Stimulated activated memory B cell treated with anti-CD40 and anti-IgM and Interleukin-4, amounts not matched to agents 10 μg/mL and 1 μg/mL and 100 μg/mL, for 72 hours (primary cell): ENCODE measurements around the gene LPIN1.
A peak's percentile ranks its signal among the peaks of the same experiment; 100 is the strongest.

Experiments used
- ATAC-seq: fragments of 150-1000 bp; cut with Tn5 transposase; 2 replicates; pipeline ENCODE4 v1.10.0; 2021
- H3K27ac Mint-ChIP-seq: one replicate; pipeline ENCODE4 v1.8.0; 2022; ENCODE audit warnings: mild to moderate bottlenecking, mixed read lengths
- H3K27me3 Mint-ChIP-seq: one replicate; pipeline ENCODE4 v1.8.0; 2022; ENCODE audit warnings: mixed read lengths
- H3K36me3 Mint-ChIP-seq: one replicate; pipeline ENCODE4 v1.8.0; 2022; ENCODE audit warnings: mixed read lengths
- H3K4me1 Mint-ChIP-seq: one replicate; pipeline ENCODE4 v1.8.0; 2022; ENCODE audit warnings: mixed read lengths
- H3K4me3 Mint-ChIP-seq: one replicate; pipeline ENCODE4 v1.8.0; 2022; ENCODE audit warnings: mild to moderate bottlenecking, moderate library complexity, mixed read lengths
- H3K9me3 Mint-ChIP-seq: one replicate; pipeline ENCODE4 v1.8.0; 2022; ENCODE audit warnings: mixed read lengths

The LPIN1 gene

DNA sequence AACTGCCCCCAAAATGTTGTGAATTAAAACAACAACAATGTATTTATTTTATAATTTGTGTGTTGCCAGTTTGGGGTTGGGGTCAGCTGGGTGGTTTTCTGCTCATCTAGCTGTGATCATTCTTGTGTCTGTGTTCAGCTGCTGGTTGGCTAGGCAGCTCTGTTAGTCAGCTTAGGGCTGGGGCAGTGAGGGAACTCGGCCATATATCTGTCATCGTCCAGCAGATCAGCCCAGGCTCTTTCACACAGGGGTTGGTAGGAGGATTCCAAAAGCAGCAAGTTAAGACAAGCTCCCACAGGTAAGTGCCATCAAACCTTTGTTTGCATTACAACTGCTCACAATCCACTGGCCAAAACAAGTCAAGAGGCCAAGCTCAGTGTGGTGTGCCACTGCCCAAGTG, 121.5 kb downstream of the LPIN1 start:
- Mint-ChIP-seq H3K4me1 (peaks cover 81% of the 10 kb centered on the region), H3K9me3 (no peaks in the 10 kb centered on the region), H3K27ac (peak overlapping the region; percentile 21), H3K4me3 (no peak overlapping the region), H3K36me3 (no peaks in the 10 kb centered on the region), H3K27me3 (no peaks in the 10 kb centered on the region)
- no peak for ATAC-seq

DNA sequence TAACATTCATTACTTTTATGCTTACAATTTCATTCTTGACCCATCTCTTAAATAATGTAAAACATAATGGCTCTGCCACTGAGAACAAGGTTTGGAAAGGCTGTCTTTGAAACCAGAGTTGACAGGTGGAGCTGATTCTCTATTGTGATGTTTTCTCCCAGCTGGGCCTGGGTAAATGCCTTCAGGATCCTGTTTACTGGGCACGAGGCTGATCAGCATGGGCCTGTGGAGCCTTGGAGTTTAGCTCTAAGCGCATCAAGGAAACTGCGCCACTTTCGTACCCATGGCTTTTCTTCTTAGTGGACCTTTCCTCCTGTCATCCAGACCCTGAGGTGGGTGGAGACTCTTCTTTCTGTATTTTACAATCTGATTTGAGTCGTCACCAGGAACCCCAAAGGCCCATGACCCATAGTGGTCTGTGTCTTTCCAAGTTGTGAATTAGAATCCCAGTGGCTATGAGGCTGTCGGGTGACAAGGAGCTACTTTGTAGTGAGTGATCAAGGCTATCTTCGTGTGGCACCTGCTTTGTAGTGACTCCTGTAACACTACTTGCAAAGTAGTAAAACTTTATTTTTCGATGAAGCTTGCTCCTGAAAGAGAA, 123.1 kb downstream of the LPIN1 start:
- H3K9me3 Mint-ChIP-seq, result no peaks in the 10 kb centered on the region
- no peak overlapping the region for H3K27ac Mint-ChIP-seq
- no peak for ATAC-seq
- H3K4me3 Mint-ChIP-seq, result no peak overlapping the region
- H3K36me3 Mint-ChIP-seq, result no peaks in the 10 kb centered on the region
- no peaks in the 10 kb centered on the region for H3K27me3 Mint-ChIP-seq
- H3K4me1 Mint-ChIP-seq, result peaks cover 68% of the 10 kb centered on the region

DNA sequence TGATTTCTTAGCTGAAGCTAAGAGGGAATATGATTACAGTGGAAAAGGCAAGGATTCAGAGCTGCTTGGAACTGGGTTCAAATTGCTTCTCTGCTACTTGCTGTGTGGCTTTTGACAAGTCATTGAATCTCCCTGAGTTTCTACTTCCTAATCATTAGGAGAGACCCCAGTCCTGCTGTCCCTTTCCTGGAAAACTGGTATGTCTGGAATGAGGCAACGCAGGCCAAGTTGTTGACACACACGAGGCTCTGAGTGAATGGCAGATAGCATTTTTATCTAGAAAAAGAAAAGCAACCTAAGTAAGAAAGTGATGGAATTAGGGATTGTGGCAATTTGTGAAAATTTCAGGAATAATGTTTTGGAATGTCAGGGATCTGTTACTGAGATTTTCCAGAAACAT, 123.6 kb downstream of the LPIN1 start:
- no peaks in the 10 kb centered on the region for H3K36me3 Mint-ChIP-seq
- H3K9me3 Mint-ChIP-seq, result no peaks in the 10 kb centered on the region
- peaks cover 63% of the 10 kb centered on the region for H3K4me1 Mint-ChIP-seq
- no peak overlapping the region for H3K27ac Mint-ChIP-seq
- no peaks in the 10 kb centered on the region for H3K27me3 Mint-ChIP-seq
- H3K4me3 Mint-ChIP-seq, result no peak overlapping the region
- no peak for ATAC-seq

DNA sequence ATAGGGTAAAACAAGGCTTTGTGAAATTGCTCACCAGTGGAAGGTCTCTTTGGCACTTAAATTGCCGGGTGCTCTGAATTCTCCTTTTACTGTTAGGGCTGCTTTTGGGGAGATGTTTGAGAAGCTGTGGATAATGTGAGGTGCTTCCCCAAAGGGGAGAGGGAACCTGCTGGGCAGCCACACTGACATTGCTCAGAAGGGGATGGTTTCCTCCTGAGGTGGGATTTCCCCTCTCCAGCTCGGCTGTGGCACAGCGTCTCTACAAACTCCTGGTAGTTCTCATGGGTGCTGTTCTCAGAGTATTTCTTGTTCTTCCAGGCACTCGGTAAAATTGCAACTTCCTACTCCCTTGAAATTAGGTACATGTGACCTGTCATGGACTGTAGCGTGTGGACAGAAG, 124.2 kb downstream of the LPIN1 start:
- peak; percentile 48 for ATAC-seq
- H3K4me1 Mint-ChIP-seq, result peaks cover 62% of the 10 kb centered on the region
- no peak overlapping the region for H3K27ac Mint-ChIP-seq
- no peaks in the 10 kb centered on the region for H3K27me3 Mint-ChIP-seq
- no peaks in the 10 kb centered on the region for H3K36me3 Mint-ChIP-seq
- no peak overlapping the region for H3K4me3 Mint-ChIP-seq
- peaks cover 2% of the 10 kb centered on the region for H3K9me3 Mint-ChIP-seq

DNA sequence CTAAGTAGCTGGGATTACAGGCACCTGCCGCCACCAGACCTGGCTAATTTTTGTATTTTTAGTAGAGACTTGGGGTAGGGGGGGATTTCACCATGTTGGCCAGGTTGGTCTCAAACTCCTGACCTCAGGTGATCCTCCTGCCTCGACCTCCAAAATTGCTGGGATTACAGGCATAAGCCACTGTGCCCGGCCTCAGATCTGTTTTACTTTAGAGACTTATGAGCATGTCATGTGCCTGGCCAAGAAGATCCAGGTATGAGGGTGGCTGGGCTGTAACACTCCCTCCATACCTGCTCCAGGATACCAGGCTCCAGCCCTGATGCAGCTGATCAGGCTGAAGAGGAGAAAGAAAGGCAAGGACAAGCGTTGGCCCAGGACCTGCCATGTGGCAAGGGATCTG, 125.0 kb downstream of the LPIN1 start:
- H3K9me3 Mint-ChIP-seq, result peaks cover 2% of the 10 kb centered on the region
- ATAC-seq, result no peak
- H3K27ac Mint-ChIP-seq, result no peak overlapping the region
- no peaks in the 10 kb centered on the region for H3K27me3 Mint-ChIP-seq
- H3K4me1 Mint-ChIP-seq, result peaks cover 56% of the 10 kb centered on the region
- no peaks in the 10 kb centered on the region for H3K36me3 Mint-ChIP-seq
- H3K4me3 Mint-ChIP-seq, result no peak overlapping the region

DNA sequence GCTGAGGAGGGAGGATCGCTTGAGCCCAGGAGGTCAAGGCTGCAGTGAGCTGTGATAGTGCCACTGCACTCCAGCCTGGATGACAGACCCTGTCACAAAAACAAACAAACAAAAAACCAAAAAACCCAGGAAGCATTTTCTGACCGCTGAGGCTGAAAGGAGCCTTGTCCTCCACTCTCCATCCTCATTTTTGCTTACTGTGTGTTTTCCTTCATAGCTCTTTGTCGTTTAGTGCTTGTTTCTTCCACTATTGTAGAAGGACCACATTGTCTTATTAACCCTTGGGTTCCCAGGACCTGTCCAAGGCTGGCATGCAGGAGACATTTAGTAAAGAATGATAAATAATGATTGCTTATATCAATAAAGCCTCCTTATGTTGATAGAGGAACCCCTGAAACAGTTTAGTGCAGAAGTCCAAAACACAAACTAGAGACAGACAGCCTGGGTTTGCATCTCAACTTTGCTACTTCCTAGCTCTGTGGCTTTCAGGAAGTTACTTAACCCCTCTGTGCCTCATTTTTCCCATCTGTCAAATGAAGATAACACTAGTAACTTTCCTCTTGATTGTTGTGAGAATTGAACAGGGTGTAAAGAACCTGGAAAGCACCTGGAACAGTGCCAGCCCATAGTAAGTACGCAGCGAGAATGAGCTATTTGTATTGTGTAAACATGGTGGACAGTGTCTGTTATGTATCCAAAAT, 126.0 kb downstream of the LPIN1 start:
- H3K9me3 Mint-ChIP-seq, result peaks cover 2% of the 10 kb centered on the region
- peaks cover 52% of the 10 kb centered on the region for H3K4me1 Mint-ChIP-seq
- no peak for ATAC-seq
- H3K27me3 Mint-ChIP-seq, result no peaks in the 10 kb centered on the region
- no peak overlapping the region for H3K4me3 Mint-ChIP-seq
- H3K36me3 Mint-ChIP-seq, result no peaks in the 10 kb centered on the region
- H3K27ac Mint-ChIP-seq, result no peak overlapping the region

DNA sequence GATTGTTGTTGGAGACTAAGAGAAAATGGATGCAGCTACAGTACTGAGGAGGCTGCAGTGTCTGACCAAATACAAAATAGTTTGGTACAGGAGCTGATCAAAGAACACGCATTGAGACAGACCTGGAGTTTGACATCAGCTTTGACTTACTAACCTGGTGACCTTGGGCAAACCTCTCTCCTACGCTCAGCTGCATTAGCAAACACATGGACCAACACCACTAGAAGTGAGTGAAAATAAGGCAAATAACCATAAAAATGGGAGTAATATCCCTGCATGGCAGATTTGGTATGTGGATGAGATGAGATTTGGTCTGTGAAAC, 126.5 kb downstream of the LPIN1 start:
- H3K27ac Mint-ChIP-seq, result no peak overlapping the region
- peaks cover 47% of the 10 kb centered on the region for H3K4me1 Mint-ChIP-seq
- H3K36me3 Mint-ChIP-seq, result no peaks in the 10 kb centered on the region
- no peak for ATAC-seq
- peaks cover 2% of the 10 kb centered on the region for H3K9me3 Mint-ChIP-seq
- no peaks in the 10 kb centered on the region for H3K27me3 Mint-ChIP-seq
- no peak overlapping the region for H3K4me3 Mint-ChIP-seq

DNA sequence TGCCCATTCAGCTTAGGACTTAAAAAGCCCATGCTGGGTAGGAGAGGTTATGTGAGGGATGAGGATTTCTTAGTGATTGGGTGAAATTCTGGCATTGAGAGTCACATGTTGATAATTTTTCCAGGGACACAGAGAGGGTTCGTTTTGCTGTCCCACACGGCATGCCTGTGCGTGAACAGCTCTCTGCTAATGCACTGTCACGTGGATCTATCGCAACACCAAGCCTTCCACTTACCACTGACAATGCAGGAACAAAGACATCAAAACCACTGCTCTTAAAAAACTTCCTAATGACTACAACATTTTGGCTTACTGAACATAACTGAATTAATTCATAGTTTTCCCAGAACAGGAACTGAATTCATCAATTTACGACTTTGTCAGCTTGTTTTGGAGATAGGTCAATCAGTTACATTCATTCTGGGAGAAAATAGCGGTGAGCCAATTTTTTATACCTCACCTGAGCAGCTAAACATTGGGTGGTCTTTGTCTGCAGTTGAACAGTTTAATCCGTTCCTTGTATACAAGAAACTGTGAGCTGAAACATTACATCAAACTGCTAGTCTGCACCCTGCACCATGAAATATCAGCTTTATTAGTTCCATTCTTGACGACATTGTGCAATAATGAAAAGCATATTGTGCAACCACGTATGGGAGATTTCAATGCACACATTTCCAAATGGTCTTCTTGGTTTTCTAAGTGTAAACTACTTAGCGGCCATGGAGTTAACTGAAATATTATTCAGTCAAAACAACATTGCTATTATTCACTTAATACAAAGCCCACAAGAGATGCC, 127.1 kb downstream of the LPIN1 start:
- no peaks in the 10 kb centered on the region for H3K36me3 Mint-ChIP-seq
- H3K9me3 Mint-ChIP-seq, result peaks cover 2% of the 10 kb centered on the region
- no peak overlapping the region for H3K27ac Mint-ChIP-seq
- H3K27me3 Mint-ChIP-seq, result no peaks in the 10 kb centered on the region
- H3K4me3 Mint-ChIP-seq, result no peak overlapping the region
- no peak for ATAC-seq
- peaks cover 44% of the 10 kb centered on the region for H3K4me1 Mint-ChIP-seq

DNA sequence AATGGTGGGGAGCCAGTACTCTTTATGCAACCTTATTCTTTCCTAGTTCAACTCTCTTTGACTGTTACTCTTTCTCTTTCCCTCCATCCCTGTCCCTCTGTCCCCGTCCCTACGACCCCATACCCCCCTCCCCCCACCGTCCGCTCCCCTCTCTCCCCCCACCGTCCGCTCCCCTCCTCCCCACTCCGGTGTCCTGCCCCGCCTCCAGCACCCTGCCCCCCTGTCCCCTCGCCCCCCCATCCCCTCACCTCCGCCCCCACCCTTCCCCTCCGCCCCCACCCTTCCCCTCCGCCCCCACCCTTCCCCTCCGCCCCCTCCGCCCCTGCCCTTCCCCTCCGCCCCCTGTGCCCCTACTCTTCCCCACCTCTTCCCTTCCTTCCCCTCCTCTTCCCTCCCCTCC, 128.4 kb downstream of the LPIN1 start:
- ATAC-seq, result peak; percentile 56
- Mint-ChIP-seq H3K4me3 (no peak overlapping the region), H3K9me3 (peaks cover 2% of the 10 kb centered on the region), H3K36me3 (no peaks in the 10 kb centered on the region), H3K27ac (no peak overlapping the region), H3K4me1 (peaks cover 46% of the 10 kb centered on the region), H3K27me3 (no peaks in the 10 kb centered on the region)

DNA sequence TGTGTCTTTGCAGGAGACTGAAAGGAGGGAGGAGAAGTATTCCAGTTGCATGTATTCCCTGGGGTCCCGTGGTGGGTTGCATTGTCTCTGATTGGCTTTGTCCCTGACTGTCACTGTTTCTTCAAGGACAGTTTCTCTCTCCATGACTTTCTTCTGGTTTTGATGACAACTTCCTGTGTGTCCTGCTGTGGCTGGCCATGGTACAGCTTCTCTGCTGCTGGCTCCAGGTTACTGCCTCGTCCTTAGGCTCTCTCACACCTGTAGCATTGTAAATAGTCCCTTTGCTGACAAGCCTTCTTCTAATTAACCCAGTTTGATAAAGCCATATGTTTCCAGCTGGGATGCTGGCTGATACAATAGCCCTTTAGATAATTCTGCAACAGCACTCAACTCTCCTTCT, 129.0 kb downstream of the LPIN1 start:
- no peak overlapping the region for H3K27ac Mint-ChIP-seq
- no peaks in the 10 kb centered on the region for H3K36me3 Mint-ChIP-seq
- peaks cover 2% of the 10 kb centered on the region for H3K9me3 Mint-ChIP-seq
- H3K4me1 Mint-ChIP-seq, result peaks cover 39% of the 10 kb centered on the region
- no peaks in the 10 kb centered on the region for H3K27me3 Mint-ChIP-seq
- ATAC-seq, result no peak
- H3K4me3 Mint-ChIP-seq, result no peak overlapping the region

DNA sequence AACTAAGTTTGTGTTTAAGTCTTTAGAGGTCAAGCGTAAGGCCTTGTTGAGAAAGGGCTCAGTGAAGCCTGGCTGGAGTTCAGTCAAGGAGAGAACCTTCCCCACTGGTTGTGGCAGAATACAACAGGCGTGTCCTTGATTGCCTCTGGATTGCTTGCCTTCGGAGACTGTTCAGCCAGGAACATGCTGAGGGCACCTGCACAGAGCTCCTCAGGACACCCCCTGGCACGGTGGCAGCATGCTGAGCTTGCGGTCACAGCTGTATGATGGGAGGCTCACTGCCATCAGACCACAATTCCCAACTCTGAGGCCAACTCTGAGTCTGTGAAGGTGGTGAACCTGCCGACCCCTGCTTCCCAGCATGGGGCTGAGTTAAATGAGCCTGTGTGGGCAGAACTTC, 130.0 kb downstream of the LPIN1 start:
- Mint-ChIP-seq H3K27ac (no peak overlapping the region), H3K36me3 (no peaks in the 10 kb centered on the region), H3K4me1 (peaks cover 34% of the 10 kb centered on the region), H3K9me3 (peaks cover 2% of the 10 kb centered on the region), H3K4me3 (no peak overlapping the region), H3K27me3 (no peaks in the 10 kb centered on the region)
- ATAC-seq, result no peak

DNA sequence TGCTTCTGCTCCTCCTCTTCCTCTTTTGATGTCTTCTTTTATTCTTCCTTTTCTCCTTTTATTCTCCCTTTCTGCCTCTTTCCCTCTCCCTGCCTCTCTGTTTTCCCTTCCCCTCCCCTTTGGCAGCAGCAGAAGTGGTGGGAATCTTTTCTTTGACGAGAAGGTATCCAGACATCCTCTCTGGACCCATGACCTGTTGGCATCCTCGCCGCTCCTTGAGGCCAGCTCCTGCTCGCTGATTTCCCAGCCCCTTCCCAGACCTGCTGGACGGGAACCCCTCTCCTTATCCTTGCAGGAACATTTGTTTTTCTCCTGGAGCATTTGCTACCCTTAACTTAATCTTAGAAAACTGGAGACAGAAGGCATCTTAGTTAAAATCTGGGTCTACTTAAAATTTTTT, 130.5 kb downstream of the LPIN1 start:
- Mint-ChIP-seq H3K4me1 (peaks cover 34% of the 10 kb centered on the region), H3K27ac (no peak overlapping the region), H3K4me3 (no peak overlapping the region), H3K9me3 (peaks cover 2% of the 10 kb centered on the region), H3K27me3 (no peaks in the 10 kb centered on the region), H3K36me3 (no peaks in the 10 kb centered on the region)
- no peak for ATAC-seq
